Muscle layer of duodenum (tissue), 2 donors: ENCODE results near the gene GSTM2.

ENCODE experiments used
- H3K27ac ChIP-seq: one replicate; pipeline ENCODE4 v1.7.0; 2013; ENCODE audit warnings: mild to moderate bottlenecking, low read length
- H3K27me3 ChIP-seq: one replicate; pipeline ENCODE4 v1.7.0; 2013; ENCODE audit warnings: low read depth, mild to moderate bottlenecking, control low read depth, low read length
- H3K36me3 ChIP-seq, 2 donors: one replicate each; pipeline ENCODE4 v1.7.0; 2013; ENCODE audit warnings: low read length in 2 of 2, control low read depth in 1 of 2, mild to moderate bottlenecking in 1 of 2; ENCODE audit not compliant: insufficient read depth in 2 of 2, control insufficient read depth in 1 of 2
- H3K4me1 ChIP-seq, 2 donors: one replicate each; pipeline ENCODE4 v1.7.0; 2013; ENCODE audit warnings: low read length in 2 of 2, mild to moderate bottlenecking in 2 of 2, control low read depth in 1 of 2, moderate library complexity in 1 of 2; ENCODE audit not compliant: insufficient read depth in 2 of 2, control insufficient read depth in 1 of 2
- H3K4me3 ChIP-seq, 2 donors: one replicate each; pipeline ENCODE4 v1.7.0; 2013; ENCODE audit warnings: low read length in 2 of 2, low read depth in 1 of 2, mild to moderate bottlenecking in 1 of 2
- H3K9me3 ChIP-seq, 2 donors: one replicate each; pipeline ENCODE4 v1.7.0; 2013; ENCODE audit warnings: low read length in 2 of 2, control low read depth in 1 of 2, mild to moderate bottlenecking in 1 of 2; ENCODE audit not compliant: control insufficient read depth in 1 of 2
- donor health status: healthy.

The GSTM2 gene

GRCh38 chr1:109624201-109625010 lies 43.5 kb upstream of the GSTM2 start:
- H3K27me3 ChIP-seq, result no peaks in the 10 kb centered on the region
- H3K4me1 ChIP-seq, result peaks cover 14 to 47% of the 10 kb centered on the region in 2 donors
- no peak overlapping the region for H3K4me3 ChIP-seq
- no peak overlapping the region for H3K27ac ChIP-seq
- no peaks in the 10 kb centered on the region for H3K9me3 ChIP-seq
- peaks cover 33 to 37% of the 10 kb centered on the region in 2 donors for H3K36me3 ChIP-seq

DNA sequence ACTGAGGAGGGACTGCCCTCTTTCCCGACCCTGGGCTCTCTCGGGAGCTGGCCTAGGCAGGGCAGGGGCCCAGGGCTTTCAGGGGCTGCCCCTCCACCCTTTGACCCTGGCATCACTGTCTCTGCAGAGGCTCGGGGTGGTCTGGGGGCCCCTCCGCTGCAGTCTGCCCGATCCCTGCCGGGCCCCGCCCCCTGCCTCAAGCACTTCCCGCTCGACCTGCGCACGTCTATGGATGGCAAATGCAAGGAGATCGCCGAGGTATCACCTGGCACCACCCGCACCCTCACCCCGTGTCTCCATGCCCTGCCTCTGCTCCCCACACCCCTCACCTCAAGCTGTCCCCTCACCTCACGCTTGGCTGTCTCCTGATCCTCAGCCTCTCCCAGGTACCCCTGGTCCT lies 42.7 kb upstream of the GSTM2 start:
- no peaks in the 10 kb centered on the region for H3K27me3 ChIP-seq
- H3K9me3 ChIP-seq, result no peaks in the 10 kb centered on the region
- no peak overlapping the region for H3K27ac ChIP-seq
- no peak overlapping the region for H3K4me3 ChIP-seq
- H3K4me1 ChIP-seq, result peaks cover 14 to 45% of the 10 kb centered on the region in 2 donors
- H3K36me3 ChIP-seq, result peaks cover 36 to 37% of the 10 kb centered on the region in 2 donors

- Histone ChIP-seq H3K27ac (no peak overlapping the region), H3K9me3 (no peaks in the 10 kb centered on the region), H3K36me3 (peaks cover 36 to 38% of the 10 kb centered on the region in 2 donors), H3K4me3 (no peak overlapping the region), H3K4me1 (peaks cover 14 to 45% of the 10 kb centered on the region in 2 donors), H3K27me3 (no peaks in the 10 kb centered on the region)
Observed at GRCh38 chr1:109625601-109626560, 42.0 kb upstream of the GSTM2 start.

GRCh38 chr1:109626682-109627408 lies 41.0 kb upstream of the GSTM2 start:
- Histone ChIP-seq H3K36me3 (peaks cover 40 to 43% of the 10 kb centered on the region in 2 donors), H3K27me3 (no peaks in the 10 kb centered on the region), H3K4me3 (no peak overlapping the region), H3K4me1 (peaks cover 9 to 42% of the 10 kb centered on the region in 2 donors), H3K27ac (no peak overlapping the region), H3K9me3 (no peaks in the 10 kb centered on the region)

DNA sequence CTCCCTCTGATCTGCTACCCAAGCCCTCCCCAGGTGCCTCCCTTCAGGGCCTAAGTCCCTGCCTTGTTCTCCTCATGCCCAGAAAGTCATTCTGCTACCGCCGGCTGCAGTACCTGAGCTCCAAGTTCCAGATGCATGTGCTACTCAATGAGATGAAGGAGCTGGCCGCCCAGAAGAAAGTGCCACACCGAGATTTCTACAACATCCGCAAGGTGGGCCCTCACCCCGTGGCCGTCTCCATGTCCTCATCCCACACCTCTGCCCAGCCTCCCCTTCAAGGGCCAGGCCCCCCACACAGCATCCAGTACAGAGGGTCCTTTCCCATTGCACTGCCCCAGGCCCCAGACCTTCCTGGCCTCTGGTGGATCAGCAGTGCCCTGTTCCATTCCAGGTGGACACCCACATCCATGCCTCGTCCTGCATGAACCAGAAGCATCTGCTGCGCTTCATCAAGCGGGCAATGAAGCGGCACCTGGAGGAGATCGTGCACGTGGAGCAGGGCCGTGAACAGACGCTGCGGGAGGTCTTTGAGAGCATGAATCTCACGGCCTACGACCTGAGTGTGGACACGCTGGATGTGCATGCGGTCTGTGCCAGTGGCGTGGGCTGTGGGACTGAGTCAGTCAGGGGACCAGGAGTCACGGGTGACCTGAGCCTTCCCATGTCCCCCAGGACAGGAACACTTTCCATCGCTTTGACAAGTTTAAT lies 40.0 kb upstream of the GSTM2 start:
- H3K9me3 ChIP-seq, result no peaks in the 10 kb centered on the region
- H3K36me3 ChIP-seq, result peaks cover 40 to 43% of the 10 kb centered on the region in 2 donors
- H3K4me1 ChIP-seq, result peaks cover 0 to 42% of the 10 kb centered on the region in 2 donors
- no peak overlapping the region for H3K4me3 ChIP-seq
- H3K27ac ChIP-seq, result no peak overlapping the region
- H3K27me3 ChIP-seq, result no peaks in the 10 kb centered on the region

DNA sequence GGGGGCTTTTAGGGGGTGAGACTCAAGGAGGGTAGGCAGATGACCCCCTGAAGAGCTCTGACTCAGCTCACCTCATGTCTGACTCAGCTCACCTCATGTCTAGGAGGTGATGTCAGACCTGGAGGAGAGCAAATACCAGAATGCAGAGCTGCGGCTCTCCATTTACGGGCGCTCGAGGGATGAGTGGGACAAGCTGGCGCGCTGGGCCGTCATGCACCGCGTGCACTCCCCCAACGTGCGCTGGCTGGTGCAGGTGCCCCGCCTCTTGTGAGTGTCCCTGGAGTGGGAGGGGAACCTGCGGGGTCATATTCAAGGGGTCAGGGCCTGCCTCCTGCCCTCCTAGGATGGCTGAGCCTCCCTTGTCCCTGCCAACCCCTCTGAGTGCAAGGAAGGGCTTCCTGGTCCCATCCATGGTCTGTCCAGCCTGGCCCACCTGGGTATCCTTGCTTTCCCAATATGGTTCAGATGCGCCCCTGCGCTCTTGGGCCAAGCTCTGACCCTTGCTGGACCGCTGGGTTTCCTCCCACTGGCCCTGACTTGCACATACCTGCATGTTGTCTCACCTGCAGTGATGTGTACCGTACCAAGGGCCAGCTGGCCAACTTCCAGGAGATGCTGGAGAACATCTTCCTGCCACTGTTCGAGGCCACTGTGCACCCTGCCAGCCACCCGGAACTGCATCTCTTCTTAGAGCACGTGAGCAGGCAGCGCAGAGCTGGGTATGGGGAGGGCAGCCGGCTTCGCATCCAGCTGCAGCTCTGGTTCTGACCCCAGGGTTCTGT lies 39.1 kb upstream of the GSTM2 start:
- peaks cover 0 to 36% of the 10 kb centered on the region in 2 donors for H3K4me1 ChIP-seq
- H3K36me3 ChIP-seq, result peaks cover 40 to 43% of the 10 kb centered on the region in 2 donors
- H3K27ac ChIP-seq, result no peak overlapping the region
- H3K27me3 ChIP-seq, result no peaks in the 10 kb centered on the region
- H3K4me3 ChIP-seq, result no peak overlapping the region
- H3K9me3 ChIP-seq, result no peaks in the 10 kb centered on the region

- Histone ChIP-seq H3K9me3 (no peaks in the 10 kb centered on the region), H3K36me3 (peaks cover 40 to 43% of the 10 kb centered on the region in 2 donors), H3K27ac (no peak overlapping the region), H3K27me3 (no peaks in the 10 kb centered on the region), H3K4me1 (peaks cover 0 to 28% of the 10 kb centered on the region in 2 donors), H3K4me3 (no peak overlapping the region)
Observed at GRCh38 chr1:109629372-109630030, 38.4 kb upstream of the GSTM2 start.

- Histone ChIP-seq H3K9me3 (no peaks in the 10 kb centered on the region), H3K27me3 (no peaks in the 10 kb centered on the region), H3K27ac (no peak overlapping the region), H3K36me3 (peaks cover 40 to 43% of the 10 kb centered on the region in 2 donors), H3K4me1 (peaks cover 0 to 20% of the 10 kb centered on the region in 2 donors), H3K4me3 (no peak overlapping the region)
Observed at GRCh38 chr1:109630081-109630897, 37.6 kb upstream of the GSTM2 start.

DNA sequence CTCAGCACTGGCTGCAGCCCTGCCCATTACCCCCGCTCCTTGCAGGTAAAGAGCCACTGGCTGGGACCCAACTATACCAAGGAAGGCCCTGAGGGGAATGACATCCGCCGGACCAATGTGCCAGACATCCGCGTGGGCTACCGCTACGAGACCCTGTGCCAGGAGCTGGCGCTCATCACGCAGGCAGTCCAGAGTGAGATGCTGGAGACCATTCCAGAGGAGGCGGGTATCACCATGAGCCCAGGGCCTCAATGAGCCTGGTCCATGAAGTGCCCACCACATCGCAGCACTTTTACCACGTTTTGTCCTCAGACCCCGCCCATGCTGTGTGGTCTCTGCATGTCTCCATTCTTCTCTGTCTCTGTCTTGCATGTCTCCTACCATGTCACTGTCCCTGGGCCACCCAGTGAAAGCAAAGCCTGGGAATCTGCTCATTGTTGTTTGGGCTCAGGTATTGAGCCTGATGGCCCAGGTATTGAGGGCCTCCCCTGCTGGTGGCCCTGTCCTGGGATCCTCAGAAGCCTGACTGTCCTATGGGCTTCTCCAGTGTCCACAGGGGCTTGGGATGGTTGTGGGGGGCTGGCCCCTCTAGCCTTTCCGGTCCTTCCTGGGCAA lies 36.9 kb upstream of the GSTM2 start:
- Histone ChIP-seq H3K9me3 (no peaks in the 10 kb centered on the region), H3K27ac (no peak overlapping the region), H3K4me3 (no peak overlapping the region), H3K27me3 (no peaks in the 10 kb centered on the region), H3K4me1 (peaks cover 5 to 25% of the 10 kb centered on the region in 2 donors), H3K36me3 (peaks cover 40 to 41% of the 10 kb centered on the region in 2 donors)
